K562 (cell line): ENCODE results near the gene C2orf81.

Experiments used
- ATF1 ChIP-seq, 2 experiments: fragments of 450-650 bp in 1 of 2; IDR thresholded peaks; 2 replicates each; pipeline ENCODE4 v1.6.1; 2016; ENCODE audit warnings: missing compliant biosample characterization in 1 of 2, missing genetic modification characterization in 1 of 2
- CTCF ChIP-seq, 3 experiments: IDR thresholded peaks in 2 of 3; conservative IDR thresholded peaks in 1 of 3; 2 replicates each; pipeline ENCODE4 v1.5.1; 2011 to 2012; ENCODE audit warnings: low read length in 3 of 3, mild to moderate bottlenecking in 3 of 3, control low read depth in 2 of 3, improper control_type of control experiment in 1 of 3, inconsistent platforms in 1 of 3, low read depth in 1 of 3, mixed read lengths in 1 of 3, moderate library complexity in 1 of 3; ENCODE audit not compliant: insufficient read depth in 2 of 3
- HDAC6 ChIP-seq: IDR thresholded peaks from 2 replicates; pipeline ENCODE4 v1.6.1; 2012; ENCODE audit warnings: low read depth, mild to moderate bottlenecking, control low read depth, inconsistent platforms, low read length, moderate library complexity
- NCOA2 ChIP-seq, 2 experiments: fragments of 450-650 bp; IDR thresholded peaks; 2 replicates each; pipeline ENCODE4 v1.6.1; 2018; ENCODE audit warnings: mild to moderate bottlenecking in 2 of 2, moderate library complexity in 1 of 2; ENCODE audit not compliant: partially characterized antibody in 2 of 2
- POLR2A ChIP-seq: fragments of 450-650 bp; conservative IDR thresholded peaks from 2 replicates; pipeline ENCODE4 v1.6.1; 2016
- SMC3 ChIP-seq: conservative IDR thresholded peaks from 2 replicates; pipeline ENCODE4 v1.6.1; 2011; ENCODE audit warnings: low read depth, low read length, improper control_type of control experiment; ENCODE audit not compliant: insufficient read depth
- ZNF217 ChIP-seq: sonication (generic); formaldehyde crosslinking; IDR thresholded peaks from 2 replicates; pipeline ENCODE4 v1.8.0; 2022; ENCODE audit warnings: mild to moderate bottlenecking, missing genetic modification reagents

GRCh38 chr2:74424995-74425406 is 3.6 kb upstream of the C2orf81 start:
- TF ChIP-seq SMC3 (no peak), CTCF (IDR thresholded peaks at IDR 0.05 in 2 of 3, conservative IDR thresholded peaks at IDR 0.05 in 1 of 3; ENCODE audit: insufficient read depth in 2 of 3, low read depth in 1 of 3, low read length in 3 of 3) (no peak), HDAC6 (no peak), ZNF217 (no peak), NCOA2 (IDR thresholded peaks at IDR 0.05; ENCODE audit: partially characterized antibody in 2 of 2) (no peak), POLR2A (no peak), ATF1 (CRISPR knock-in tag; IDR thresholded peaks at IDR 0.05) (no peak), ATF1 (tag; IDR thresholded peaks at IDR 0.05) (no peak)
